Liver (tissue), 3 donors: Measurements from ENCODE around the gene STOML3.

Experiments used
- ATF3 ChIP-seq: IDR thresholded peaks from 2 replicates; pipeline ENCODE4 v1.6.1; 2016; ENCODE audit warnings: antibody characterized with exemption
- CTCF ChIP-seq: fragments of 150-350 bp; IDR thresholded peaks from 2 replicates; pipeline ENCODE4 v1.5.1; 2017; ENCODE audit warnings: improper control_type of control experiment, low read depth, low read length; ENCODE audit not compliant: missing input control
- GABPA ChIP-seq, 2 donors: IDR thresholded peaks in 1 of 2; conservative IDR thresholded peaks in 1 of 2; 2 replicates each; pipeline ENCODE4 v1.6.1; 2016; ENCODE audit warnings: antibody characterized with exemption in 2 of 2, mild to moderate bottlenecking in 1 of 2, moderate library complexity in 1 of 2
- RAD21 ChIP-seq, 2 donors: IDR thresholded peaks; 2 replicates each; pipeline ENCODE4 v1.6.1; 2016; ENCODE audit warnings: antibody characterized with exemption in 2 of 2, mild to moderate bottlenecking in 2 of 2
- YY1 ChIP-seq: IDR thresholded peaks from 2 replicates; pipeline ENCODE4 v1.6.1; 2016; ENCODE audit warnings: antibody characterized with exemption, mild to moderate bottlenecking
- donor health status: healthy.
- donor health status: healthy.

GRCh38 chr13:39039041-39039440 lies 48.4 kb upstream of the STOML3 start:
- TF ChIP-seq CTCF, result no peak
- TF ChIP-seq ATF3, result no peak
- no peak for TF ChIP-seq GABPA (IDR thresholded peaks at IDR 0.05 in 1 of 2, conservative IDR thresholded peaks at IDR 0.05 in 1 of 2)
- no peak for TF ChIP-seq RAD21 (IDR thresholded peaks at IDR 0.05)
- no peak for TF ChIP-seq YY1
